ENCODE measurements around the gene LST1.

Gene LST1

DNA sequence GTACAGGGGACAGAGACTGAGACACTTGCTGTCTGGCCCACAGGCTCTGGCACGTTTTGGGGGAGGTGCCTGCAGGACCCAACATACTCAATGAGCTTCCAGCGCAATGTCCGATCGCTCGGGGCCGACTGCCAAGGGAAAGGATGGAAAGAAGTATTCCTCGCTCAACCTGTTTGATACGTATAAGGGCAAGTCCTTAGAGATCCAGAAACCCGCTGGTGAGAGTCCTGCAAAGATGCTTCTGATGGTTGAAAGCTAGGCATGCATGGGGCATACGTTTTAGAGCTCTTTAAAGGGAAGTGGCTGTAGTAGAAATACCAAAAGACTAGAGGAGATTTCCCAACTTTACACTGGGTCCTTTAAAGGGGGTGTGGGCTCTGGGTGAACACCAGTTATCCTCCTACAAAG, 36.6 kb downstream of the LST1 start:
- peak overlapping the region; percentile 80 for H3K4me3 ChIP-seq (ENCODE audit: low read length)
- DNase-seq (ENCODE audit: low read depth) = no peak
- TF ChIP-seq, protein P1, sequence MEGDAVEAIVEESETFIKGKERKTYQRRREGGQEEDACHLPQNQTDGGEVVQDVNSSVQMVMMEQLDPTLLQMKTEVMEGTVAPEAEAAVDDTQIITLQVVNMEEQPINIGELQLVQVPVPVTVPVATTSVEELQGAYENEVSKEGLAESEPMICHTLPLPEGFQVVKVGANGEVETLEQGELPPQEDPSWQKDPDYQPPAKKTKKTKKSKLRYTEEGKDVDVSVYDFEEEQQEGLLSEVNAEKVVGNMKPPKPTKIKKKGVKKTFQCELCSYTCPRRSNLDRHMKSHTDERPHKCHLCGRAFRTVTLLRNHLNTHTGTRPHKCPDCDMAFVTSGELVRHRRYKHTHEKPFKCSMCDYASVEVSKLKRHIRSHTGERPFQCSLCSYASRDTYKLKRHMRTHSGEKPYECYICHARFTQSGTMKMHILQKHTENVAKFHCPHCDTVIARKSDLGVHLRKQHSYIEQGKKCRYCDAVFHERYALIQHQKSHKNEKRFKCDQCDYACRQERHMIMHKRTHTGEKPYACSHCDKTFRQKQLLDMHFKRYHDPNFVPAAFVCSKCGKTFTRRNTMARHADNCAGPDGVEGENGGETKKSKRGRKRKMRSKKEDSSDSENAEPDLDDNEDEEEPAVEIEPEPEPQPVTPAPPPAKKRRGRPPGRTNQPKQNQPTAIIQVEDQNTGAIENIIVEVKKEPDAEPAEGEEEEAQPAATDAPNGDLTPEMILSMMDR (conservative IDR thresholded peaks at IDR 0.05; ENCODE audit: low read depth, low read length) = no peak

- DNase-seq (ENCODE audit: low read depth) = no peak
- TF ChIP-seq, protein P1 (conservative IDR thresholded peaks at IDR 0.05; ENCODE audit: low read depth, low read length) = no peak
Observed at GRCh38 chr6:31624070-31624469, 38.0 kb downstream of the LST1 start.

GRCh38 chr6:31626952-31627351, 40.9 kb downstream of the LST1 start:
- TF ChIP-seq, protein P1 (conservative IDR thresholded peaks at IDR 0.05; ENCODE audit: low read depth, low read length) = no peak
- no peak overlapping the region for H3K4me3 ChIP-seq (ENCODE audit: low read length)
- DNase-seq (ENCODE audit: low read depth) = no peak

More at GRCh38 chr6:31624070-31624469, 38.0 kb downstream of the LST1 start:
- H3K4me3 ChIP-seq (ENCODE audit: low read length) = no peak overlapping the region

DNA sequence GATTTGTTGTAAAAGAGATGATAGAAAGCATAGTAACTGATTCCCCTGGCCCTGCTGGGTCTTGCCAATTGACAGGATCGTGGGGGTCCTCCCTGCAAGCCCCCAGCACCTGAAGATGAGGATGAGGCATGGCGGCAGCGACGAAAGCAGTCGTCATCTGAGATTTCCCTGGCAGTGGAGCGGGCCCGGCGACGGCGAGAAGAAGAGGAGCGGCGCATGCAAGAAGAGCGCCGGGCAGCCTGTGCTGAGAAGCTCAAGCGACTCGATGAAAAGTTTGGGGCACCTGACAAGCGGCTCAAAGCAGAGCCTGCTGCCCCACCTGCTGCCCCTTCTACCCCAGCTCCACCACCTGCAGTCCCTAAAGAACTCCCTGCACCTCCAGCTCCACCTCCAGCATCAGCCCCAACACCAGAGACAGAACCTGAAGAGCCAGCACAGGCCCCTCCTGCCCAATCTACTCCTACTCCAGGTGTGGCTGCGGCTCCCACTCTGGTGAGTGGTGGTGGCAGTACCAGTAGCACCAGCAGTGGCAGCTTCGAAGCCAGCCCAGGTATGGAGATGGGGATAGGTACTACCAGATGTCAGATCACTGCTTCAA, 41.7 kb downstream of the LST1 start:
- DNase-seq (ENCODE audit: low read depth) = no peak
- TF ChIP-seq, protein P1 (conservative IDR thresholded peaks at IDR 0.05; ENCODE audit: low read depth, low read length) = no peak

GRCh38 chr6:31629014-31629413, 42.9 kb downstream of the LST1 start:
- TF ChIP-seq, protein P1 (conservative IDR thresholded peaks at IDR 0.05; ENCODE audit: low read depth, low read length) = no peak
- no peak for DNase-seq (ENCODE audit: low read depth)
- H3K4me3 ChIP-seq (ENCODE audit: low read length) = no peak overlapping the region

More for the DNA sequence above, 41.7 kb downstream of the LST1 start:
- H3K4me3 ChIP-seq (ENCODE audit: low read length) = no peak overlapping the region

- TF ChIP-seq, protein P1 (conservative IDR thresholded peaks at IDR 0.05; ENCODE audit: low read depth, low read length) = no peak
- no peak overlapping the region for H3K4me3 ChIP-seq (ENCODE audit: low read length)
- no peak for DNase-seq (ENCODE audit: low read depth)
Observed at GRCh38 chr6:31630177-31630934, 44.3 kb downstream of the LST1 start.

DNA sequence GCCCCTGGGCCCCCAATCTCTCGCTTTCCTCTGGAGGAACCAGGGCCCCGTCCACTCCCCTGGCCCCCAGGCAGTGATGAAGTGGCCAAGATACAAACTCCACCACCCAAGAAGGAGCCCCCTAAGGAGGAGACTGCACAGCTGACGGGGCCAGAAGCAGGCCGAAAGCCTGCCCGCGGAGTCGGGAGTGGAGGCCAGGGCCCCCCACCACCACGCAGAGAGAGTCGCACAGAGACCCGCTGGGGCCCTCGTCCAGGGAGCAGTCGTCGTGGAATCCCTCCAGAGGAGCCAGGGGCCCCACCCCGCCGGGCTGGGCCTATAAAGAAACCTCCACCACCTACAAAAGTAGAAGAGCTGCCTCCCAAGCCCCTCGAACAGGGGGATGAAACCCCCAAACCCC, 45.1 kb downstream of the LST1 start:
- TF ChIP-seq, protein P1 (conservative IDR thresholded peaks at IDR 0.05; ENCODE audit: low read depth, low read length) = no peak
- no peak overlapping the region for H3K4me3 ChIP-seq (ENCODE audit: low read length)
- DNase-seq (ENCODE audit: low read depth) = no peak

Measured in retinal pigment epithelial cell (primary cell).